Fibroblast of mammary gland (primary cell): Measurements from ENCODE around the gene HMGN2.

Experiments used
- DNase-seq: peaks from one replicate; pipeline ENCODE4 v3.0.0-alpha.2; 2010; ENCODE audit warnings: low read depth
- H3K4me3 ChIP-seq: 2 replicates; pipeline ENCODE4 v1.5.1; 2011; ENCODE audit warnings: low read depth, mild to moderate bottlenecking, low read length, moderate library complexity; ENCODE audit not compliant: control insufficient read depth
- TF ChIP-seq, protein P1 (sequence below): conservative IDR thresholded peaks from 2 replicates; pipeline ENCODE4 v1.5.1; 2011; ENCODE audit warnings: low read depth, low read length, inconsistent platforms; ENCODE audit not compliant: control insufficient read depth, insufficient read depth

The HMGN2 gene

DNA sequence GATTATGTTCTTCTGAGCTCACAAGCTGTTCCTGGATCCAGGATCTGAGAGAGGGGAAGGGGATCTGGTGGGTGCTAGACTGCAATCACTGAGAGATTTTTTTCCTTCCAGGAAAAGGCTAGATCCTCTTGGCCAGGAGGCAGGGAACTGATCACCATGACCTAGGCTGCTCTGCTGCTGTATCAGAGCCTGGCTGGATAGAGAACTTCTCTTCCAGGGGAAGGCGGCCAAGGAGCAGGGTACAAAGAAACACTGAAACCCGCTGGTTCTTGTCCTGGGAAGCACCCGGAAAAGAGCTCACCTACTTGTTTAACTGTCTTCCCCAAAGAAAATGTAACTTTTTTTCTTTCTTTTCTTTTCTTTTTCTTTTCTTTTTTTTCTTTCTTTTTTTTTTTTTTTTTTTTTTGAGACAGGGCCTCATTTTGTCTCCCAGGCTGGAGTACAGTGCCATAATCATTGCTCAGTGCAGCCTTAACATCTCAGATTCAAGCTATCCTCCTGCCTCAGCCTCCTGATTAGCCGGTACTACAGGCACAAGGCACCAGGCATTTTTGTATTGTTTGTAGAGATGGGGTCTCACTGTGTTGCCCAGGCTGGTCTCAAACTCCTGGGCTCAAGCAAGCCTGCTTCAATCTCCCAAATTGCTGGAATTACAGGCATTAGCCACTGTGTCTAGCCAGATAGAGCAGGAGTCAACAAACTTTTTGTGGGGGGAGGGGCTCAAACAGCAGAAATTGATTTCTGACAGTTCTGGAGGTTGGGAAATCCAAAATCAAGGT is 44.9 kb downstream of the HMGN2 start:
- no peak overlapping the region for H3K4me3 ChIP-seq
- DNase-seq: no peak
- TF ChIP-seq, protein P1, sequence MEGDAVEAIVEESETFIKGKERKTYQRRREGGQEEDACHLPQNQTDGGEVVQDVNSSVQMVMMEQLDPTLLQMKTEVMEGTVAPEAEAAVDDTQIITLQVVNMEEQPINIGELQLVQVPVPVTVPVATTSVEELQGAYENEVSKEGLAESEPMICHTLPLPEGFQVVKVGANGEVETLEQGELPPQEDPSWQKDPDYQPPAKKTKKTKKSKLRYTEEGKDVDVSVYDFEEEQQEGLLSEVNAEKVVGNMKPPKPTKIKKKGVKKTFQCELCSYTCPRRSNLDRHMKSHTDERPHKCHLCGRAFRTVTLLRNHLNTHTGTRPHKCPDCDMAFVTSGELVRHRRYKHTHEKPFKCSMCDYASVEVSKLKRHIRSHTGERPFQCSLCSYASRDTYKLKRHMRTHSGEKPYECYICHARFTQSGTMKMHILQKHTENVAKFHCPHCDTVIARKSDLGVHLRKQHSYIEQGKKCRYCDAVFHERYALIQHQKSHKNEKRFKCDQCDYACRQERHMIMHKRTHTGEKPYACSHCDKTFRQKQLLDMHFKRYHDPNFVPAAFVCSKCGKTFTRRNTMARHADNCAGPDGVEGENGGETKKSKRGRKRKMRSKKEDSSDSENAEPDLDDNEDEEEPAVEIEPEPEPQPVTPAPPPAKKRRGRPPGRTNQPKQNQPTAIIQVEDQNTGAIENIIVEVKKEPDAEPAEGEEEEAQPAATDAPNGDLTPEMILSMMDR: no peak

DNA sequence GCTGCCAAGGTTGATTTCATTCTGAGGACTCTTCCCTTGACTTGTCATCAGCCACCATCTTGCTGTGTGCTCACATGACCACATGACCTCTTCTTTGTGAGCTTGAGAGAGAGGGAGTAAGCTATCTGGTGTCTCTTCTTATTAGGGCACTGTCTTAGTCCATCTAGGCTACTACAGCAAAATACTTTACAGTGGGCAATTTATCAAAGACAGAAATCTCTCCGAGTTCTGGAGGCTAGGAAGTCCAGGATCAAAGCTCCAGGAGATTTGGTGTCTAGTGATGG is 45.5 kb downstream of the HMGN2 start:
- H3K4me3 ChIP-seq: no peak overlapping the region
- DNase-seq: no peak
- TF ChIP-seq, protein P1: no peak

DNA sequence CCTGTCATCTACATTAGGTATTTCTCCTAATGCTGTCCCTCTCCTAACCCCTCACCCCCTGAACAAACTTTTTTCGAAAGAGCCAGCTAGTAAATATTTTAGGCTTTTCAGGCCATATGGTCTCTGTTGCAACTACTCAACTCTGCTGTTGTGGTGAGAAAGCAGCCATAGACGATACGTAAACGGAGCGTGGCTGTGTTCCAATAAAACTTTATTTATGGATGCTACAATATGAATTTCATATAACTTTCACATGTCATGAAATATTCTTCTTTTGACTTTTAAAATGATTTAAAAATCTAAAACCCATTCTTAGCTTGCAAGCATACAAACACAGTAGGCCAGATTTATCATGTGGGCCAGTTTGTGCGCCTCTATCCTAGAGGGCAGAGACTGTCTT is 46.1 kb downstream of the HMGN2 start:
- TF ChIP-seq, protein P1: no peak
- no peak for DNase-seq
- H3K4me3 ChIP-seq: no peak overlapping the region

DNA sequence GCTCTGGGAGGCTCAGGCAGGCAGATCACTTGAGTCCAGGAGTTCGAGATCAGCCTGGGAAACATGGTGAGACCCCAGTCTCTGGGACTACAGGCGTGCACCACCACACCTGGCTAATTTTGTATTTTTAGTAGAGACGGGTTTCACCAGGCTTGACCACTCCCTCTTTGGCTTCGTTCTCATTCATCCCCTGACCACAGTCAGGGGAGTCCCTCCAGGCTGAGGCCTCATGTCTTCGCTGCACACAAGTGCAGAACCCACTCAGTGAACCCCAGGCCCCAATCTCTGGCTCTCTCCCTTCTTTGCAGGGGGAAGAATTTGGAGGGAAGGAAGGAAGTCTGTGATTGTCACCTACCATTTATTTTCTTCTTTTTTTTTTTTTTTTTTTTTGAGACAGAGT is 48.1 kb downstream of the HMGN2 start:
- no peak overlapping the region for H3K4me3 ChIP-seq
- DNase-seq: no peak
- TF ChIP-seq, protein P1: no peak

DNA sequence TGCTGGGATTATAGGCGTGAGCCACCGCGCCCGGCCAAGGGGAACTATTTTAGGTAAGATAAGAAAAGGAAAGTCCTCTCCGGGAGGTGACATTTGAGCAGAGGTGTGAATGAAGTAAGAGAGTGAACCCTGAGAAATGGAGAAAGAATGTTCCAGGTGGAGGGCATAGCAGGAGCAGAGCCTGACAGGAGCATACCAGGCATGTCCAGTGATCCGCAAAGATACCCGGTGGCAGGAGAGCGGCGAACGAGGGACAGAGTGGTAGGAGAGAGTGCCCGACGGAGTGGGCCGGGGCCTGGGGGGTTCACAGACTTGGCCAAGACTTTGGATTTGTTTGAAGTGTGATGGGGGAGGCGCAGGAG is 49.4 kb downstream of the HMGN2 start:
- no peak for DNase-seq
- H3K4me3 ChIP-seq: no peak overlapping the region
- TF ChIP-seq, protein P1: no peak

DNA sequence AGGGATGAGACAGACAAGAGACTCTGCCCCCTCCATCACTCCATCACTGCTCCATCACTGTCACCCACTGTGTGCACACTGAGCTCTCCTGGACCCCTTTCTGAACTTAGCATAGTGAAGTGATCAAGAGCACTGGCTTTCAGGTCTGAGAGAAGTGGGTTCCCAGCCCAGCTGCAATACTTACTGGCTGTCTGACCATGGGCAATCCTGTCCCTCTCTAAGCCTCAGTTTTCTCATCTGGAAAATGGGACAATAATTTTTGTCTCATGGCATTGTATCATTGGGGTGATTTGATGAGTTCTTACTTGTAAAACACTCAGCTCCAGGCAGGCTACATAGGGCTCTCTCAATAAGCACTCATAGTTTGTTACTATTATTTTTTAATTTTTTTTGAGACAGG is 49.8 kb downstream of the HMGN2 start:
- no peak for DNase-seq
- H3K4me3 ChIP-seq: no peak overlapping the region
- TF ChIP-seq, protein P1: no peak

DNA sequence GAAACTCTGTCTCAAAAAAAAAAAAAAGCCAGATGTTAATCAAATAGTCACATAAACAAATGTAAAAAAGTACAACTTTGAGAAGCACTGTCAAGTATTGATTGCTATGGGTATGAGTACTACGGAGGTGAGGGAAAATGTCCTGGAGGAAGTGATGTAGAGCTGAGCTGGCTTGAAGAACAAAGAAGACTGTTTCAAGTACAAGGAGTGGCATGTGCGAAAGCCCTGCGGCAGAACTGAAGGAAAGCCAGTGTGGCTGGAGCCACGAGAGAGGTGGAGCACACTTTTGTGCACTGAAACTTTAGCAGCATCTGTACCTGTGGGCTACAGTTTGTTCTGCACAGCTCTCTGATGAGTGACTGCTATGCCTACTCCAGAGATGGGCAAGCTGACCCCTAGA is 51.9 kb downstream of the HMGN2 start:
- DNase-seq: no peak
- H3K4me3 ChIP-seq: no peak overlapping the region
- TF ChIP-seq, protein P1: no peak
